HG02943 (cell line): ENCODE data around the gene VHLL.
"Not testable (repeated sequence)": the region's sequence is repeated elsewhere in the genome, so short reads cannot be mapped to it uniquely, and the experiment has no call there.

Experiments
- ATAC-seq: cut with Tn5 transposase; IDR thresholded peaks from one replicate; pipeline ENCODE4 v1.9.1; 2021; ENCODE audit warnings: mild to moderate bottlenecking, low read depth, moderate library complexity; ENCODE audit not compliant: unreplicated experiment

Gene VHLL

GRCh38 chr1:156298852-156299357 is at the start of gene VHLL:
TSS of gene VHLL (minus strand) at chr1:156299307. CDS start at chr1:156299189, 118 bp downstream.
- ATAC-seq = no peak

- no peak for ATAC-seq
Observed at GRCh38 chr1:156347331-156347730, 48.2 kb upstream of the VHLL start.

- ATAC-seq = no peak
Observed at GRCh38 chr1:156346636-156347035, 47.5 kb upstream of the VHLL start.

GRCh38 chr1:156346035-156346434 is 46.9 kb upstream of the VHLL start:
- not testable (repeated sequence) for ATAC-seq

- no peak for ATAC-seq
Observed at GRCh38 chr1:156344409-156344808, 45.3 kb upstream of the VHLL start.

GRCh38 chr1:156342166-156342955 is 43.3 kb upstream of the VHLL start:
- no peak for ATAC-seq

GRCh38 chr1:156338180-156338976 is 39.3 kb upstream of the VHLL start, which contains the start of the genes CCT3 and TSACC:
TSS of gene CCT3 (minus strand) at chr1:156338292. CDS start at chr1:156338184, 108 bp downstream.
TSS of gene TSACC (plus strand) at chr1:156338526. CDS start at chr1:156339758, 1,232 bp downstream.
- ATAC-seq = peak; percentile 97

GRCh38 chr1:156337888-156338179 is 38.7 kb upstream of the VHLL start:
- ATAC-seq = peak; percentile 27

- no peak for ATAC-seq
Observed at GRCh38 chr1:156337052-156337887, 38.2 kb upstream of the VHLL start.

GRCh38 chr1:156336242-156336641 is 37.1 kb upstream of the VHLL start:
- ATAC-seq = no peak

GRCh38 chr1:156323179-156323578 is 24.1 kb upstream of the VHLL start:
- ATAC-seq = not testable (repeated sequence)

- ATAC-seq = no peak
Observed at GRCh38 chr1:156320560-156320959, 21.5 kb upstream of the VHLL start.

- no peak for ATAC-seq
Observed at GRCh38 chr1:156319664-156320063, 20.6 kb upstream of the VHLL start.

GRCh38 chr1:156316909-156317308 is 17.8 kb upstream of the VHLL start:
- ATAC-seq = no peak

GRCh38 chr1:156310962-156311361 is 11.9 kb upstream of the VHLL start:
- no peak for ATAC-seq

GRCh38 chr1:156308078-156308477 is 9.0 kb upstream of the VHLL start:
- ATAC-seq = no peak

- ATAC-seq = no peak
Observed at GRCh38 chr1:156305215-156305614, 6.1 kb upstream of the VHLL start.

- ATAC-seq = no peak
Observed at GRCh38 chr1:156303241-156303640, 4.1 kb upstream of the VHLL start.

- no peak for ATAC-seq
Observed at GRCh38 chr1:156295391-156295947, 3.6 kb downstream of the VHLL start, which contains the start of gene GLMP. TSS of gene GLMP (minus strand) at chr1:156295679. CDS start at chr1:156295645, 34 bp downstream.

- no peak for ATAC-seq
Observed at GRCh38 chr1:156293895-156294294, 5.2 kb downstream of the VHLL start.
